NCI-H1105 treated with DMSO at 0.1 percent for 48 hours (cell line): Measurements from ENCODE around the gene LGALS12.

Experiments
- DNase-seq: peaks from one replicate; lab custom pipeline; 2025; lab: John Stamatoyannopoulos, UW

Gene LGALS12

GRCh38 chr11:63505857-63506528 lies at the start of gene LGALS12:
Gene LGALS12, plus strand, starts transcription at chr11:63506084. Its CDS starts 375 bp downstream, at chr11:63506459.
- no peak for DNase-seq

GRCh38 chr11:63459586-63459985 lies 46.3 kb upstream of the LGALS12 start:
- no peak for DNase-seq

DNA sequence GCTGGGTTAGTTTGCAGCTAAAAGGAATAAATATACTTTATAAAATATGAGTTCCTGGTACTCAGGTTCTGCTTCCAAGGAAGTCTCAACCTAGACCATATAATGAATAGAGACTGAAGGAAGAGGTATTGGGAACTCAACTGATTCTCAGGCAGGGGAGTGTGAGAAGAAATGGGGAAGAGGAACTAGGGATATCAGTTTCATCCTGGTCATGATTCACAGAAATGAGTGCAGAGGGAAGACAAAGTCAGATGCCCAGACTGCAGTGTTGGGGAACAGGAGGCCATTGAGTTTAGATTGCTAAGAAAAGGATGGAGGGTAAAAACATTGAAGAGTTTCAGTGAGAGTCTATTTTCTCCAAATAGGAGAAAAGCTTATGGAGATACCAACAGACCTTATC lies 43.7 kb upstream of the LGALS12 start:
- DNase-seq, result no peak

- DNase-seq, result no peak
Measured at GRCh38 chr11:63470311-63470710, 35.6 kb upstream of the LGALS12 start.

DNA sequence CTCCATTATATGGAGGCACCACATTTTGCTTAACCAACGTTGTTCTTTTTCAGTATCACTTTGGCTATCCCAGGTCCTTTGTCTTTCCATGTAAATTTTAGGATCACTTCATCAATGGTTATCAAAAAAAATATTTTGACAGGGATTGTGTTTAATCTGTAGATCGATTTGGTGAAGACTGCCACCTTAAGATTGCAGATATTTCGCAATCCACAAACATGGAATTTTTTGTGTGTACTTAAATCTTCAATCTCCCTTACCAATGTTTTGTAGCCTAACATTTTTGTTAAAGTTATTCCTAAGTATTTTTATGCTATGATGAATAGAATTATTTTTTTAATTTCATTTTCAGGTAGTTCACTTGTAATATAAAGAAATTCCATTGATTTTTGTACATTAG lies 33.5 kb upstream of the LGALS12 start:
- no peak for DNase-seq

DNA sequence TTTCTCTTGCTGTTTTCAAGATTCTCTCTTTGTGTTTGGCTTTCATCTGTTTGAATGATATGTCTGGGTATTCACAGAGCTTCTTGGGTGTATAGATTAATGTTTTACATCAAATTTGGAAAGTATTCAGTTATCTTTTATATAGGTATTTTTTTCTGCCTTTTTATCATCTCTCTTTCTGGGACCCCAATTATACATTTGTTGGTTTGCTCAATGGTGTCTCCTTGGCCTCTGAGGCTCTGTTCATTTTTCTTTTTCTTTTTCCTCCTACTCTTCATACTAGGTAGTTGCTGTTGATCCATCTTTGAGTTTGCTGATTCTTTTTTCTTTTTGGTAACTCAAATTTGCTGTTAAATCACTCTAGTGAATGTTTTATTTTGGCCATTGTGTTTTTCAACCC lies 29.3 kb upstream of the LGALS12 start:
- DNase-seq, result no peak

GRCh38 chr11:63478896-63479295 lies 27.0 kb upstream of the LGALS12 start:
- peak; percentile 79 for DNase-seq

DNA sequence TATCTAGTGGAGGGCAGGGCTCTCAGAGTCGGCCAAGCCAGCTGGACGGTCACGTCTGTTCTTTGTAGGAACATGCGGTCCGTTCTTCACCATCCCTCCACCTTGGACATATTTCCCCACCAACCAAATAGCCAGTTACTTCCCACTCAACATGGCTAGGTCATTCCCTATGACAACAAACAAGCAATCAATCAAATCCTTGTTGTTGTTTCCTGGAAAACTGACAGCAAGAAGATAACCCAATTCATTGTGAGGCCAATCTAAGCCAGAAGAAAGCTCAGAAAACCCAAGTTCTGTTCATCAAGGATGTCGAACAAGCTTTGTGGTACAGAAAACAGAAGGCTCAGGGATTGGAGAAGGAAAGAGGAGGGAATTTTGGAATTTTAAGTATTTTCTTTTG lies 25.8 kb upstream of the LGALS12 start:
- DNase-seq, result no peak

- no peak for DNase-seq
Measured at GRCh38 chr11:63485777-63486176, 20.1 kb upstream of the LGALS12 start.

- DNase-seq, result no peak
Measured at GRCh38 chr11:63488789-63489188, 17.1 kb upstream of the LGALS12 start.

- no peak for DNase-seq
Measured at GRCh38 chr11:63489879-63490278, 16.0 kb upstream of the LGALS12 start.

GRCh38 chr11:63490551-63491239 lies 15.2 kb upstream of the LGALS12 start, which contains the start of gene PLAAT5:
Gene PLAAT5, minus strand, starts transcription at chr11:63491167. Its CDS starts 133 bp downstream, at chr11:63491034.
- no peak for DNase-seq

- DNase-seq, result no peak
Measured at GRCh38 chr11:63491240-63491587, 14.7 kb upstream of the LGALS12 start.

DNA sequence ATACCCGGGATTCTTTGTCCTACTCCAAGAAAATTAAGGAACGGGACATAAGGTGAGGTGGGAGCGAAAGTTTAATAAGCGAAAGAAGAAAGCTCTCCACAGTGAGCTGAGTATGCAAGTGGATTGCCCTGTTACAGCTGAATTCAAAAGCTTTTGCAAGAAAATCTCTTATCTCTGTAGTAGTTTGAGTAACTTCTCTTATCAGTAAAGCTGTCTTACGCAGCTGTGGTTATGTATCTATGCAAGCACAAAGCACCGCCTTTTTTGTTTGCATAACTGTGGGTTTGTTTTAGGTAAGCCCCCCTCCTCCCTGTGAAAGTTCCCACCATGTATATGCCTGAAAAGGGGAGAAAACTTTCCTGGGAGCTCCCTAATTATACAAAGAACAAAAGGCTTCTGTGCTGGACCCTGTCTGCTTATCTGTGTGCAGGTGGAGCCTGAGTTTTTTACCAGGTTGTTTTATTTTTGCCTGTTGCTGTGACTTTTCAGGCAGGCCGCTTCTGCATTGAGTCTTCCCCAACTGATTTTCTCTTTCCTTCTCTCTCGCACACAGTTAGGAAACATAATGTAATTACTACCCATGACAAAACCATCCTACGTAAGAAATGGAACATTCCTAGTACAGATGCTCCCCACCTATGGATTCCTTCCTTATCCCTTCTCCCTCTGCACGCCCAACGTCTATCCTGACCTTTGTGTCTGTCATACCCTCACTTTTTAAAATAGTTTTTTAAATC lies 14.1 kb upstream of the LGALS12 start:
- no peak for DNase-seq

DNA sequence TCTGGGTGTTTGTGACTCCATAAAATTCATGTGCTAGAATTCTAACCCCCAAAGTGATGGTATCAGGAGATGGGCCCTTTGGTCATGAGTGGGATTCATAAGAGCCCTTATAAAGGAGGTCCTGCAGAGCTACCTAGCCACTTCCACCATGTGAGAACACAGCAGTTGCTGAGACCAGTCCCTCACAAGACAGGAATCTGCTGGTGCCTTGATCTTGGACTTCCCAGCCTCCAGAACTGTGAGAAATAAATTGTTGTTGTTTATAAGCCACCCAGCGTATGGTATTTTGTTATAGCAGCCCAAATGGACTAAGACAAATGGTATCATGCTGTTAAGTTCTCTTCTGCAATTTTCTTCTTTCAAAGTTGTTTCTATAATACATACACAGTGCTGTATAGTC lies 13.4 kb upstream of the LGALS12 start:
- DNase-seq, result no peak

GRCh38 chr11:63493127-63493526 lies 12.8 kb upstream of the LGALS12 start:
- DNase-seq, result no peak

- DNase-seq, result no peak
Measured at GRCh38 chr11:63494975-63495374, 10.9 kb upstream of the LGALS12 start.

GRCh38 chr11:63499874-63500273 lies 6.0 kb upstream of the LGALS12 start:
- no peak for DNase-seq

GRCh38 chr11:63501236-63501635 lies 4.6 kb upstream of the LGALS12 start:
- no peak for DNase-seq

- DNase-seq, result no peak
Measured at GRCh38 chr11:63502252-63502820, 3.5 kb upstream of the LGALS12 start.

GRCh38 chr11:63503492-63503891 lies 2.4 kb upstream of the LGALS12 start:
- DNase-seq, result no peak

DNA sequence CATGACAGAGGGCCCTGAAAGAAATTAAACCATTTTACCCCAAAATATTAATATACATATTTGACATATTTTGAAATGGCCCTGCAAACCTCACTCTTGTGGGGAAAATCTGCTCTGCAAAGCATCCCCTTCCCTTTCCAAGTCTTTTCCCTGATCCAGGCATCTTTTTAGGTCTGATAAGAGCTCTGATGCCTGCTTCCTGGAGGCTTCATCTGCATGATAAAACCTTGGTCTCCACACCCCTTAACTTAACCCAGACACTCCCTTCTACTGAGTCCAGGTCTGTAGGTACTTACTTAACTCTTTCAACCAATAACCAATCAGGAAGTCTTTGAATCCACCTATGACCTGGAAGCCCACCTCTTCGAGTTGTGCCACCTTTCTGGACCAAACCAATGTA lies 1.8 kb upstream of the LGALS12 start:
- DNase-seq, result no peak
